Ectodermal cell (in vitro differentiated cells): ENCODE data around the gene GALNT11.
"Not testable (repeated sequence)": the region's sequence is repeated elsewhere in the genome, so short reads cannot be mapped to it uniquely, and the experiment has no call there.

Experiments used
- H3K27ac ChIP-seq: 2 replicates; pipeline ENCODE4 v1.7.0; 2013; ENCODE audit warnings: mild to moderate bottlenecking, low read depth, low read length; ENCODE audit not compliant: insufficient read depth, poor library complexity, severe bottlenecking
- H3K27me3 ChIP-seq: 2 replicates; pipeline ENCODE4 v1.7.0; 2013; ENCODE audit warnings: mild to moderate bottlenecking, low read length; ENCODE audit not compliant: insufficient read depth, control insufficient read depth, poor library complexity, severe bottlenecking
- H3K36me3 ChIP-seq: one replicate; pipeline ENCODE4 v1.7.0; 2013; ENCODE audit warnings: low read length; ENCODE audit not compliant: control insufficient read depth, insufficient read depth
- H3K4me1 ChIP-seq: one replicate; pipeline ENCODE4 v1.7.0; 2013; ENCODE audit warnings: low read length; ENCODE audit not compliant: control insufficient read depth, insufficient read depth
- H3K4me3 ChIP-seq: 2 replicates; pipeline ENCODE4 v1.7.0; 2013; ENCODE audit warnings: low read depth, low read length, control low read depth; ENCODE audit not compliant: insufficient read depth
- H3K9me3 ChIP-seq: 2 replicates; pipeline ENCODE4 v1.7.0; 2013; ENCODE audit warnings: mild to moderate bottlenecking, low read length, moderate library complexity; ENCODE audit not compliant: control insufficient read depth
- WGBS, 2 experiments: methylation state at CpG; one replicate each; pipeline ENCODE4 v1.1.7; 2013; ENCODE audit warnings: missing lambda C conversion rate in 2 of 2; 5-methylcytosine and 5-hydroxymethylcytosine counted together

GALNT11 gene

DNA sequence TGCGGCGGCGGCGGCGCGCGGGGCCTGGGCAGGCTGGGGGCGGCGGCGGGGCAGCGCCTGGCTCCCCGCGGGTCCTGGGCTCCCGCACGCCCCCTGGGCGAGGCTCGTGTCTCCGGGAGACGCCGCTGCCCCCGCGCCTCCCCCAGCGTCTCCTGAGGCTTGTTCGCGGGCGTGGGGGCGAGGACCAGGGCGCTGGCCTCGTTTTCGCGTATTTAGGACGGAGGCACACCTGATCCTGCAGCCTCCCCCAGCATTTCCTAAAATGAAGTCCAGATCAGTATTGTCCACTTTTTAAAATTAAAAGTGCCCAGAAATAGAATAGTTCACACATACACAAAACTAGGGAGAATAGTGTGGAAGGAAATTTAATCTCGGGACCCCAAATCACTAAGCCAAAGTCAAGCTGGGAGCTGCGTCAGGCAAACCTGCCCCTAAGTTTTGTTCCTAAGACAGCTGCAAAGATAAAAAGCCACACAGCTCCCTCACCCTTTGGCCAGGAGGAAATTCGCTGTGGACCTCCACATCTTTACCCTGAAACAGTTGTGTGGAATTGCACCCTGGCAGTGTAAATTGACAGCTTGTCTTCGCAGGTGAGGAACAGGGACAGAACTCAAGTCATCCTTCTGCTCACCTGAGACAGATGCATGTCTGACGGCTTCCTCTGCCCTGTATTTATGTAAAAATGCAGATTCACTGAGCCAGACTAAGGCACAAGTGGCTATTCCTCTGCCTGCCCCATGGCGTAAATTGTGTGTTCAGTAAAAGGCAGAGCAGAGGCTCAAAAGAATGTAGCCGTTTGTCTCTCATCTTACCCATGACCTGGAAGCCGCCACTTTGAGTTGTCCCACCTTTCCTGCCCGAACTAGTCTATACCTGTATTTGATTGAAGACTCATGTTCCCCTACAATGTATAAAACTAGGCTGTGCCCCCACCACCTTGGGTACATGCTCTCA lies 740 bp downstream of the GALNT11 start:
- H3K36me3 ChIP-seq: peaks cover 9% of the 10 kb centered on the region
- no peak overlapping the region for H3K27ac ChIP-seq
- WGBS, 2 experiments: 17% methylated on average over 41 of the region's 41 CpGs
- H3K9me3 ChIP-seq: no peaks in the 10 kb centered on the region
- H3K27me3 ChIP-seq: peaks cover 14% of the 10 kb centered on the region
- H3K4me3 ChIP-seq: peak overlapping the region; percentile 55
- peaks cover 5% of the 10 kb centered on the region for H3K4me1 ChIP-seq

DNA sequence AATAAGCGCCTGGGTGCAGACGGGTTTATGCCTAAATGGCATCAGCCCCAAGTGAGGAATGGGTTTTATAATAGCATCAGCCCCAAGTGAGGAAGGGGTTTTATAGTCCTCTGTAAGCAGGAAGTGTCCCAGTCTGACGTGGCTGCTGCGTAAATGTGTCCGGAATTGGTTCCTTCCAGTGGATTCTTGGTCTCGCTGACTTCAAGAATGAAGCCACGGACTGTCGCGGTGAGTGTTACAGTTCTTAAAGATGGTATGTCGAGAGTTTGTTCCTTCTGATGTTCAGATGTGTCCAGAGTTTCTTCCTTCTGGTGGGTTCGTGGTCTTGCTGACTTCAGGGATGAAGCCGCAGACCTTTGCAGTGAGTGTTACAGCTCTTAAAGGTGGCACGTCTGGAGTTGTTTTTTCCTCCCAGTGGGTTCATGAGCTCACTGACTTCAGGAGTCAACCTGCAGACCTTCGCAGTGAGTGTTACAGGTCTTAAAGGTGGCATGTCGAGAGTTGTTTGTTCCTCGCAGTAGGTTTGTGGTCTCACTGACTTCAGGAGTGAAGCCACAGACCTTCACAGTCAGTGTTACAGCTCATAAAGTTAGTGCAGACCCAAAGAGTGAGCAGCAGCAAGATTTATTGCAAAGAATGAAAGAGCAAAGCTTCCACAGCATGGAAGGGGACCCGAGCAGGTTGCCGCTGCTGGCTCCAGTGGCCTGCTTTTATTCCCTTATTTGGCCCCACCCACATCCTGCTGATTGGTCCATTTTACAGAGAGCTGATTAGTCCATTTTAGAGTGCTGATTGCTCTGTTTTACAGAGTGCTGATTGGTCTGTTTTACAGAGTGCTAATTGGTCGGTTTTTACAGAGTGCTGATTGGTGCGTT lies 2.3 kb downstream of the GALNT11 start:
- not testable (repeated sequence) for H3K36me3 ChIP-seq, H3K4me1 ChIP-seq, H3K27ac ChIP-seq, H3K9me3 ChIP-seq, H3K4me3 ChIP-seq
- 95 to 97% methylated on average over 20 of the region's 20 CpGs for WGBS, 2 experiments
- H3K27me3 ChIP-seq: peaks cover 14% of the 10 kb centered on the region

DNA sequence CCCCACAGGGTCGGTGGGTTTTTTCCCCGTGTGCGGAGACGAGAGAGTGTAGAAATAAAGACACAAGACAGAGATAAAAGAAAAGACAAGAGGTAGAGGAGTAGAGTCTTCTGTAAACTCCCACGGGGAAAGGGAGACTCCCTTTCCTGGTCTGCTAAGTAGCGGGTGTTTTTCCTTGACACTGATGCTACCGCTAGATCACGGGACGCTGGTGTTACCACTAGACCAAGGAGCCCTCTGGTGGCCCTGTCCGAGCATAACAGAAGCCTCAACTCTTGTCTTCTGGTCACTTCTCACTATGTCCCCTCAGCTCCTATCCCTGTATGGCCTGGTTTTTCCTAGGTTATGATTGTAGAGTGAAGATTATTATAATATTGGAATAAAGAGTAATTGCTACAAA lies 4.6 kb downstream of the GALNT11 start:
- H3K36me3 ChIP-seq, H3K27ac ChIP-seq, H3K27me3 ChIP-seq, H3K9me3 ChIP-seq, H3K4me1 ChIP-seq, H3K4me3 ChIP-seq: not testable (repeated sequence)
- 55 to 61% methylated on average over 10 of the region's 10 CpGs for WGBS, 2 experiments

GRCh38 chr7:152030639-152031038 lies 5.2 kb downstream of the GALNT11 start:
- H3K27ac ChIP-seq, H3K9me3 ChIP-seq, H3K4me3 ChIP-seq, H3K27me3 ChIP-seq, H3K4me1 ChIP-seq, H3K36me3 ChIP-seq: not testable (repeated sequence)
- 83 to 91% methylated on average over 1 of the region's 1 CpG for WGBS, 2 experiments

- Histone ChIP-seq H3K27me3 (no peaks in the 10 kb centered on the region), H3K4me3 (no peak overlapping the region), H3K36me3 (peaks cover 3% of the 10 kb centered on the region), H3K4me1 (no peaks in the 10 kb centered on the region), H3K9me3 (no peaks in the 10 kb centered on the region), H3K27ac (no peak overlapping the region)
- 88 to 92% methylated on average over 3 to 5 of the region's 5 CpGs for WGBS, 2 experiments
Measured at GRCh38 chr7:152035817-152036216, 10.3 kb downstream of the GALNT11 start.

DNA sequence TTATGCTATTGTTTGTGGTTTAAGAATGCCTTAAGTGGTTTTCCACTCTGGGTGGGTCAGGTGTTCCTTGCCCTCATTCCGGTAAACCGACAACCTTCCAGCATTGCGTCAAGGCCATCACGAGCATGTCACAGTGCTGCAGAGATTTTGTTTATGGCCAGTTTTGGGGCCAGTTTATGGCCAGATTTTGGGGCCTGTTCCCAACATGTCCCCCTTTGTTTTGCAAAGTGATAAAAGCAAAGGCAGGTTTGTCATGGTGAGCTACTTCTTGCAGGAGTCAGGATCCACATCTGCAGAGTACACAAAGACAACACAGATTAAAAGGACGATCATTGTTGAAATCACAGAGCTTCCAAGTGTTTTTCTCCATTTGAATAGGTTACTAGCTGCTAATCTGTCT lies 12.9 kb downstream of the GALNT11 start:
- H3K9me3 ChIP-seq, H3K4me1 ChIP-seq, H3K4me3 ChIP-seq, H3K27ac ChIP-seq, H3K36me3 ChIP-seq, H3K27me3 ChIP-seq: not testable (repeated sequence)
- 91 to 94% methylated on average over 5 of the region's 5 CpGs for WGBS, 2 experiments

DNA sequence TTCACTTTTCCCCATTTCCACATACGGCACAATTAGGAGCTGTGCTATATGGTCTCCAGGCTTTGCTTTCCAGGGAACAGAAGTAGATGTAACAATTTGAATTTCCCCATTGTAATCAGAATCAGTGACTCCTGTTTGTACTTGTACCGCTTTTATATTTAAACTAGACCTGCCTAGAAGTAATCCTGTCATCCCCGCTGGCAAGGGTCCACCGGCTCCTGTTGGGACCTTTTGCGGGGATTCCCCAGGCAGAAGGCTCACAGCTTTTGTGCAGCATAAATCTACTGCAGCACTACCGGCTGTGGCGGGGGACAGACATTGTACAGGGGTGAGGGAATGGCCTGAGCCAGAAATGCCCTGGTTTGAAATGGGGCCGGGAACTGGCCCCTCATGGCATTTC lies 17.6 kb downstream of the GALNT11 start:
- H3K27ac ChIP-seq, H3K36me3 ChIP-seq, H3K27me3 ChIP-seq, H3K4me3 ChIP-seq, H3K9me3 ChIP-seq, H3K4me1 ChIP-seq: not testable (repeated sequence)
- 86 to 87% methylated on average over 8 of the region's 8 CpGs for whole genome bisulfite sequencing, 2 experiments

DNA sequence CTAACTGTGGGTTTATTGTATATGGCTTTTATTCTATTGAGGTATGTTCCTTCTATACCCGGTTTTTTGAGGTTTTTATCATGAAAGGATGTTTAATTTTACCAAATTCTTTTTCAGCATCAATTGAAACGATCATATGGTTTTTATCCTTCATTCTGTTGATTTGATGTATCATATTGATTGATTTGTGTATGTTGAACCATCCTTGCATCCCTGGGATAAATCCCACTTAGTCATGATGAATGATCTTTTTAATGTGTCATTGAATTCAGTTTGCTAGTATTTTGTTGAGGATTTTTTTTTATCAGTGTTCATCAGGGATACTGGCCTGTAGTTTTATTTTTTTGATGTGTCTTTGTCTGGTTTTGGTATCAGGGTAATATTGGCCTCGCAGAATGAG lies 19.4 kb downstream of the GALNT11 start:
- H3K27ac ChIP-seq, H3K4me3 ChIP-seq, H3K4me1 ChIP-seq, H3K27me3 ChIP-seq, H3K36me3 ChIP-seq, H3K9me3 ChIP-seq: not testable (repeated sequence)
- WGBS, 2 experiments: 80 to 94% methylated on average over 1 to 3 of the region's 3 CpGs

- Histone ChIP-seq H3K9me3 (no peaks in the 10 kb centered on the region), H3K27me3 (no peaks in the 10 kb centered on the region), H3K36me3 (no peaks in the 10 kb centered on the region), H3K27ac (no peak overlapping the region), H3K4me1 (no peaks in the 10 kb centered on the region), H3K4me3 (no peak overlapping the region)
Measured at GRCh38 chr7:152046531-152046930, 21.1 kb downstream of the GALNT11 start.

- Histone ChIP-seq H3K4me1 (no peaks in the 10 kb centered on the region), H3K36me3 (no peaks in the 10 kb centered on the region), H3K27me3 (no peaks in the 10 kb centered on the region), H3K4me3 (no peak overlapping the region), H3K27ac (no peak overlapping the region), H3K9me3 (no peaks in the 10 kb centered on the region)
- WGBS, 2 experiments: 97 to 100% methylated on average over 2 of the region's 2 CpGs
Measured at GRCh38 chr7:152048051-152048450, 22.6 kb downstream of the GALNT11 start.
